CD4-positive, alpha-beta T cell treated with Interleukin-15 for 1 hour (primary cell): ENCODE results near the gene PRIMA1.

Experiments
- DNase-seq: peaks from one replicate; pipeline ENCODE4 v3.0.0-alpha.2; 2020

PRIMA1 gene

GRCh38 chr14:93727917-93728650 lies 60.2 kb downstream of the PRIMA1 start:
- DNase-seq = no peak

- DNase-seq = no peak
These were observed 61.1 kb downstream of the PRIMA1 start for GRCh38 chr14:93727039-93727740.

GRCh38 chr14:93725993-93726392 lies 62.3 kb downstream of the PRIMA1 start:
- DNase-seq = no peak

GRCh38 chr14:93725002-93725582 lies 63.2 kb downstream of the PRIMA1 start:
- DNase-seq = no peak

- DNase-seq = no peak
These were observed 65.3 kb downstream of the PRIMA1 start for GRCh38 chr14:93723001-93723400.

GRCh38 chr14:93720981-93721483 lies 67.3 kb downstream of the PRIMA1 start:
- DNase-seq = no peak

- DNase-seq = no peak
These were observed 68.0 kb downstream of the PRIMA1 start for GRCh38 chr14:93720076-93720815.

GRCh38 chr14:93719256-93719655 lies 69.0 kb downstream of the PRIMA1 start:
- DNase-seq = no peak

- no peak for DNase-seq
These were observed 70.5 kb downstream of the PRIMA1 start for GRCh38 chr14:93717668-93718320.

GRCh38 chr14:93716746-93717667 lies 71.3 kb downstream of the PRIMA1 start:
- no peak for DNase-seq

- no peak for DNase-seq
These were observed 72.1 kb downstream of the PRIMA1 start for GRCh38 chr14:93716002-93716745.

GRCh38 chr14:93715279-93715927 lies 72.9 kb downstream of the PRIMA1 start:
- no peak for DNase-seq

- no peak for DNase-seq
These were observed 73.7 kb downstream of the PRIMA1 start for GRCh38 chr14:93714605-93715004.

GRCh38 chr14:93713726-93714405 lies 74.4 kb downstream of the PRIMA1 start:
- DNase-seq = no peak

- no peak for DNase-seq
These were observed 75.2 kb downstream of the PRIMA1 start for GRCh38 chr14:93712838-93713724.

GRCh38 chr14:93712079-93712837 lies 76.0 kb downstream of the PRIMA1 start:
- no peak for DNase-seq

- no peak for DNase-seq
These were observed 79.0 kb downstream of the PRIMA1 start for GRCh38 chr14:93709249-93709648.

- DNase-seq = no peak
These were observed 79.5 kb downstream of the PRIMA1 start for GRCh38 chr14:93708800-93709199.
